H9 (cell line): Measurements from ENCODE around the gene RALGPS2. TPM values are rescaled to one million over a fixed set of nuclear protein-coding genes. Genes with fewer than 3 reads are reported as not detected.
"Not testable (repeated sequence)": the region's sequence is repeated elsewhere in the genome, so short reads cannot be mapped to it uniquely, and the experiment has no call there.

ENCODE experiments used
- DNase-seq: peaks from one replicate; pipeline ENCODE4 v3.0.0-alpha.2; 2017
- H2AFZ ChIP-seq: one replicate; pipeline ENCODE4 v1.6.1; 2013; ENCODE audit warnings: mild to moderate bottlenecking, low read length, control low read depth, moderate library complexity
- H2AK5ac ChIP-seq: 2 replicates; pipeline ENCODE4 v1.6.1; 2013; ENCODE audit warnings: low read length, control low read depth, mixed read lengths; ENCODE audit not compliant: insufficient read length
- H2BK120ac ChIP-seq: one replicate; pipeline ENCODE4 v1.6.1; 2013; ENCODE audit warnings: low read depth, mild to moderate bottlenecking, low read length, control low read depth, inconsistent platforms; ENCODE audit not compliant: poor library complexity, severe bottlenecking
- H2BK12ac ChIP-seq: 2 replicates; pipeline ENCODE4 v1.6.1; 2013; ENCODE audit warnings: low read length, control low read depth, mixed read lengths, low read depth; ENCODE audit not compliant: insufficient read length
- H2BK15ac ChIP-seq: 2 replicates; pipeline ENCODE4 v1.6.1; 2013; ENCODE audit warnings: low read depth, low read length, control low read depth
- H2BK20ac ChIP-seq: one replicate; pipeline ENCODE4 v1.6.1; 2013; ENCODE audit warnings: low read depth, mild to moderate bottlenecking, low read length, control low read depth, inconsistent platforms; ENCODE audit not compliant: poor library complexity, severe bottlenecking
- H2BK5ac ChIP-seq: 2 replicates; pipeline ENCODE4 v1.6.1; 2013; ENCODE audit warnings: low read length, control low read depth, mixed read lengths; ENCODE audit not compliant: insufficient read length
- H3K14ac ChIP-seq: 2 replicates; pipeline ENCODE4 v1.6.1; 2013; ENCODE audit warnings: low read length, control low read depth; ENCODE audit not compliant: insufficient read depth
- H3K18ac ChIP-seq: 2 replicates; pipeline ENCODE4 v1.6.1; 2013; ENCODE audit warnings: low read depth, mild to moderate bottlenecking, mixed read lengths, low read length, control low read depth; ENCODE audit not compliant: insufficient read length
- H3K23ac ChIP-seq: 2 replicates; pipeline ENCODE4 v1.6.1; 2013; ENCODE audit warnings: low read length, control low read depth, mixed read lengths, low read depth; ENCODE audit not compliant: insufficient read length
- H3K23me2 ChIP-seq: 2 replicates; pipeline ENCODE4 v1.6.1; 2013; ENCODE audit warnings: low read depth, mild to moderate bottlenecking, mixed read lengths, low read length, control low read depth; ENCODE audit not compliant: insufficient read length, poor library complexity, severe bottlenecking
- H3K27ac ChIP-seq: 2 replicates; pipeline ENCODE4 v1.5.1; 2013; ENCODE audit warnings: low read length, control low read depth, mixed read lengths, low read depth; ENCODE audit not compliant: insufficient read length
- H3K27me3 ChIP-seq: 2 replicates; pipeline ENCODE4 v1.6.1; 2013; ENCODE audit warnings: low read length, control low read depth, inconsistent platforms; ENCODE audit not compliant: insufficient read depth
- H3K4ac ChIP-seq: 2 replicates; pipeline ENCODE4 v1.6.1; 2013; ENCODE audit warnings: low read depth, mild to moderate bottlenecking, control low read depth, inconsistent platforms, low read length, moderate library complexity
- H3K4me1 ChIP-seq: 2 replicates; pipeline ENCODE4 v1.6.1; 2013; ENCODE audit warnings: low read length, control low read depth, inconsistent platforms; ENCODE audit not compliant: insufficient read depth
- H3K4me2 ChIP-seq: 2 replicates; pipeline ENCODE4 v1.6.1; 2013; ENCODE audit warnings: low read length, control low read depth, mixed read lengths; ENCODE audit not compliant: insufficient read length, insufficient read depth
- H3K56ac ChIP-seq: 2 replicates; pipeline ENCODE4 v1.6.1; 2013; ENCODE audit warnings: low read depth, mild to moderate bottlenecking, mixed read lengths, low read length, control low read depth; ENCODE audit not compliant: insufficient read length
- H3K79me1 ChIP-seq: 2 replicates; pipeline ENCODE4 v1.6.1; 2013; ENCODE audit warnings: low read depth, mild to moderate bottlenecking, moderate library complexity, low read length, control low read depth, inconsistent platforms; ENCODE audit not compliant: insufficient read depth, poor library complexity, severe bottlenecking
- H3K79me2 ChIP-seq: 2 replicates; pipeline ENCODE4 v1.6.1; 2013; ENCODE audit warnings: low read length, control low read depth, inconsistent platforms; ENCODE audit not compliant: insufficient read depth
- H3K9ac ChIP-seq: 2 replicates; pipeline ENCODE4 v1.6.1; 2013; ENCODE audit warnings: low read length, control low read depth, mixed read lengths; ENCODE audit not compliant: insufficient read length; ENCODE audit errors: extremely low read depth
- H3K9me3 ChIP-seq: one replicate; pipeline ENCODE4 v1.6.1; 2013; ENCODE audit warnings: low read depth, low read length, inconsistent platforms; ENCODE audit not compliant: control insufficient read depth
- H3T11ph ChIP-seq: one replicate; pipeline ENCODE4 v1.6.1; 2013; ENCODE audit warnings: mild to moderate bottlenecking, low read length, control low read depth, inconsistent platforms
- H4K20me1 ChIP-seq: one replicate; pipeline ENCODE4 v1.6.1; 2013; ENCODE audit not compliant: control insufficient read depth, insufficient read length, insufficient read depth
- H4K5ac ChIP-seq: 2 replicates; pipeline ENCODE4 v1.6.1; 2013; ENCODE audit warnings: low read depth, mild to moderate bottlenecking, mixed read lengths, low read length, control low read depth; ENCODE audit not compliant: insufficient read length
- H4K8ac ChIP-seq: replicated peaks from 2 replicates; pipeline ENCODE4 v1.6.1; 2013; ENCODE audit warnings: low read length, control low read depth, mixed read lengths, low read depth; ENCODE audit not compliant: insufficient read length
- H4K91ac ChIP-seq: 2 replicates; pipeline ENCODE4 v1.6.1; 2013; ENCODE audit warnings: low read depth, mild to moderate bottlenecking, moderate library complexity, mixed read lengths, low read length, control low read depth; ENCODE audit not compliant: insufficient read length
- H3K27ac Mint-ChIP-seq, 3 experiments: 2 replicates in 2 of 3; 3 replicates in 1 of 3; pipeline ENCODE4 v1.8.0; 2020 to 2021; ENCODE audit warnings: mixed read lengths in 3 of 3, mild to moderate bottlenecking in 1 of 3, moderate library complexity in 1 of 3
- H3K27me3 Mint-ChIP-seq: 2 replicates; pipeline ENCODE4 v1.8.0; 2021; ENCODE audit warnings: low read depth, mild to moderate bottlenecking, moderate library complexity, mixed read lengths
- H3K36me3 Mint-ChIP-seq, 3 experiments: 2 replicates in 2 of 3; 3 replicates in 1 of 3; pipeline ENCODE4 v1.8.0; 2020 to 2021; ENCODE audit warnings: low read depth in 3 of 3, mixed read lengths in 3 of 3; ENCODE audit not compliant: insufficient read depth in 1 of 3
- H3K4me1 Mint-ChIP-seq, 2 experiments: 2 replicates each; pipeline ENCODE4 v1.8.0; 2020; ENCODE audit warnings: mixed read lengths in 2 of 2
- H3K4me3 Mint-ChIP-seq, 2 experiments: 2 replicates in 1 of 2; 3 replicates in 1 of 2; pipeline ENCODE4 v1.8.0; 2020 to 2021; ENCODE audit warnings: mild to moderate bottlenecking in 2 of 2, mixed read lengths in 2 of 2, moderate library complexity in 1 of 2
- H3K9me3 Mint-ChIP-seq, 2 experiments: 2 replicates in 1 of 2; 3 replicates in 1 of 2; pipeline ENCODE4 v1.8.0; 2020; ENCODE audit warnings: mild to moderate bottlenecking in 2 of 2, mixed read lengths in 2 of 2, moderate library complexity in 1 of 2
- WGBS: extraction: QIAGEN DNeasy Blood & Tissue Kit; methylation state at CpG from one replicate; pipeline ENCODE4 v1.1.7; 2013; ENCODE audit warnings: missing lambda C conversion rate, low lambda C conversion rate, mixed read lengths; ENCODE audit not compliant: insufficient read length; ENCODE audit errors: extremely low coverage; 5-methylcytosine and 5-hydroxymethylcytosine counted together
- total RNA-seq: library from RNA; stranded (reverse); gene quantifications from 2 replicates; pipeline ENCODE4 v1.2.1, GENCODE V29; 2021
- TF ChIP-seq, protein P1 (sequence below): fragments of 200-600 bp; sonication (generic); conservative IDR thresholded peaks from 3 replicates; pipeline ENCODE4 v1.8.0; 2021; ENCODE audit warnings: antibody characterized with exemption, mild to moderate bottlenecking

RALGPS2 gene
- total RNA-seq, 1 experiment from 2014 or later, result 32.6 TPM

DNA sequence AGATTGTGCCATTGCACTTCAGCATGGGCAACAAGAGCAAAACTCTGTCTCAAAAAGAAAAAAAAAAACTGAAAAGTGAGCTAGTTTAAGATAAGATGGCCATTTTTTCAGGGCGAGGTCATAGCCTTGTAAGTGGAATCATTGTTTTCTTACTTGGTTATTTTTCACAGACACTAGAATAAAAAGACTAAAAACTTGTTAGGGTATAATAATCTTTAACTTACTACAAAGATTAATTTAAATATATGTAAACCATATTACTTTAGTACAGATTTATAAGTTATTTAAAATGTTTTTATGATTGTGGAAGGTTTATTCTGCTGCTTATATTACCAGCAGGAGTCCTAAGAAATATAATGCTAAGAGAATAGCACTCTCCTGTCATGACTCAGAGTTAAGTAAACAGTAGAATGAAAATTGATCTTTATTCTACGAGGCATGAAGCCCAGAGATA, 122.4 kb downstream of the RALGPS2 start:
- no peak overlapping the region for H2BK15ac ChIP-seq
- H3K4me2 ChIP-seq, result no peak overlapping the region
- no peak overlapping the region for H2BK12ac ChIP-seq
- H3K27ac Mint-ChIP-seq, result no peak overlapping the region
- no peak overlapping the region for H3K4ac ChIP-seq
- H3K4me1 Mint-ChIP-seq, result peaks cover 0 to 3% of the 10 kb centered on the region in 2 experiments; a peak in 1 of 4 replicates
- TF ChIP-seq, protein P1, sequence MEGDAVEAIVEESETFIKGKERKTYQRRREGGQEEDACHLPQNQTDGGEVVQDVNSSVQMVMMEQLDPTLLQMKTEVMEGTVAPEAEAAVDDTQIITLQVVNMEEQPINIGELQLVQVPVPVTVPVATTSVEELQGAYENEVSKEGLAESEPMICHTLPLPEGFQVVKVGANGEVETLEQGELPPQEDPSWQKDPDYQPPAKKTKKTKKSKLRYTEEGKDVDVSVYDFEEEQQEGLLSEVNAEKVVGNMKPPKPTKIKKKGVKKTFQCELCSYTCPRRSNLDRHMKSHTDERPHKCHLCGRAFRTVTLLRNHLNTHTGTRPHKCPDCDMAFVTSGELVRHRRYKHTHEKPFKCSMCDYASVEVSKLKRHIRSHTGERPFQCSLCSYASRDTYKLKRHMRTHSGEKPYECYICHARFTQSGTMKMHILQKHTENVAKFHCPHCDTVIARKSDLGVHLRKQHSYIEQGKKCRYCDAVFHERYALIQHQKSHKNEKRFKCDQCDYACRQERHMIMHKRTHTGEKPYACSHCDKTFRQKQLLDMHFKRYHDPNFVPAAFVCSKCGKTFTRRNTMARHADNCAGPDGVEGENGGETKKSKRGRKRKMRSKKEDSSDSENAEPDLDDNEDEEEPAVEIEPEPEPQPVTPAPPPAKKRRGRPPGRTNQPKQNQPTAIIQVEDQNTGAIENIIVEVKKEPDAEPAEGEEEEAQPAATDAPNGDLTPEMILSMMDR, result no peak
- no peaks in the 10 kb centered on the region for H3K79me1 ChIP-seq
- no peak overlapping the region for H3K27ac ChIP-seq
- no peaks in the 10 kb centered on the region for H3K36me3 Mint-ChIP-seq
- no peaks in the 10 kb centered on the region for H3K9me3 Mint-ChIP-seq
- no peak overlapping the region for H3T11ph ChIP-seq
- no peak overlapping the region for H4K5ac ChIP-seq
- H2BK20ac ChIP-seq, result no peak overlapping the region
- H3K14ac ChIP-seq, result no peak overlapping the region
- H3K9ac ChIP-seq, result no peak overlapping the region
- no peak overlapping the region for H2BK120ac ChIP-seq
- H4K20me1 ChIP-seq, result no peaks in the 10 kb centered on the region
- H3K9me3 ChIP-seq, result no peaks in the 10 kb centered on the region
- no peaks in the 10 kb centered on the region for H3K27me3 ChIP-seq
- H3K27me3 Mint-ChIP-seq, result no peaks in the 10 kb centered on the region
- no peak overlapping the region for H4K8ac ChIP-seq
- no peak overlapping the region for H4K91ac ChIP-seq
- H2BK5ac ChIP-seq, result no peak overlapping the region
- H3K4me3 Mint-ChIP-seq, result no peak overlapping the region
- no peak overlapping the region for H3K23ac ChIP-seq
- no CpG with 5 or more reads among the region's 2 CpGs for WGBS
- H3K18ac ChIP-seq, result no peak overlapping the region
- no peaks in the 10 kb centered on the region for H3K23me2 ChIP-seq
- DNase-seq, result no peak
- H3K56ac ChIP-seq, result no peak overlapping the region
- no peak overlapping the region for H2AFZ ChIP-seq
- no peak overlapping the region for H2AK5ac ChIP-seq
- no peaks in the 10 kb centered on the region for H3K4me1 ChIP-seq
- no peaks in the 10 kb centered on the region for H3K79me2 ChIP-seq

DNA sequence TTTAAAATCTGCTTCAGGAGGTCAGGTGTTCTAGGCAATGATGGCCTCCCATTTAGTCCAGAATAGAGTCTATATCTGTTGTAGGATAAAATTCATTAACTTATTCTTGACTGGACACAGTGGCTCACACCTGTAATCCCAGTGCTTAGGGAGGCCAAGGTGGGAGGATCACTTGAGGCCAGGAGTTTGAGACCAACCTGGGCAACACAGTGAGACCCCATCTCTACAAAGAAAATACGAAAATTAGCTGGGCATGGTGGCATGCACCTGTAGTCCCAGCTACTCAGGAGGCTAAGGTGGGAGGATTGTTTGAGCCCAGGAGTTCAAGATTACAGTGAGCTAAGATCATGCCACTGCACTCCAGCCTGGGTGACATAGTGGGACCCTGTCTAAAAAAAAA, 122.9 kb downstream of the RALGPS2 start:
- H3K36me3 Mint-ChIP-seq, H2AK5ac ChIP-seq, H2BK15ac ChIP-seq, H3K23ac ChIP-seq, H4K20me1 ChIP-seq, H4K91ac ChIP-seq, H2BK5ac ChIP-seq, H3K27me3 ChIP-seq, H3K9me3 ChIP-seq, H3K14ac ChIP-seq, H3K27ac Mint-ChIP-seq, H3K4me3 Mint-ChIP-seq, H3K9me3 Mint-ChIP-seq, H3K9ac ChIP-seq, H3K23me2 ChIP-seq, H3K4me1 ChIP-seq, H2BK120ac ChIP-seq, H3K27ac ChIP-seq, DNase-seq, H3T11ph ChIP-seq, H4K5ac ChIP-seq, H3K4ac ChIP-seq, H4K8ac ChIP-seq, H2BK20ac ChIP-seq, H3K56ac ChIP-seq, H3K79me1 ChIP-seq, H3K18ac ChIP-seq, H3K4me2 ChIP-seq, H2BK12ac ChIP-seq, H3K79me2 ChIP-seq, H2AFZ ChIP-seq, H3K4me1 Mint-ChIP-seq, H3K27me3 Mint-ChIP-seq: not testable (repeated sequence)
- WGBS, result no CpG with 5 or more reads among the region's 1 CpG
